ENCODE measurements around the gene TMEM271.

GRCh38 chr4:616091-616490, 40.0 kb upstream of the TMEM271 start:
- no peak for TF ChIP-seq RAD21 (IDR thresholded peaks at IDR 0.05; ENCODE audit: low read depth)
- no peak for TF ChIP-seq MAX (IDR thresholded peaks at IDR 0.05)
- TF ChIP-seq CEBPB (IDR thresholded peaks at IDR 0.05) = no peak
- no peak for TF ChIP-seq REST (IDR thresholded peaks at IDR 0.05; ENCODE audit: low read depth)
- TF ChIP-seq CREB1 (IDR thresholded peaks at IDR 0.05; ENCODE audit: low read depth) = no peak

All from Ishikawa (cell line).